Measurements from ENCODE around the gene AKAP1. TPM values are rescaled to one million over a fixed set of nuclear protein-coding genes. Genes with fewer than 3 reads are reported as not detected.

Gene AKAP1
- total and polyA plus RNA-seq, 9 of the 15 experiments (the other 6 are each of a cell fraction or from before 2014, with no cell fraction given), result 12.9 to 63.8 (median 36.4) TPM

- TF ChIP-seq CREB3L1 (IDR thresholded peaks at IDR 0.05; ENCODE audit: borderline replicate concordance, low read depth), result peak; percentile 91
- peak; percentile 73 for TF ChIP-seq TBP (optimal IDR thresholded peaks at IDR 0.05; ENCODE audit: low read depth, low read length)
- no peak for TF ChIP-seq ZNF398 (CRISPR knock-in tag; IDR thresholded peaks at IDR 0.05)
- peak; percentile 6 to 88 for TF ChIP-seq AFF1 (IDR thresholded peaks at IDR 0.05; ENCODE audit: low read depth in 1 of 2, partially characterized antibody in 2 of 2)
- peak; percentile 73; the same call in 1 of the 2 replicates for TF ChIP-seq SP1 (CRISPR knock-in tag; IDR thresholded peaks at IDR 0.05)
- peak; percentile 75; the same call in 1 of the 2 replicates for TF ChIP-seq HOMEZ (CRISPR knock-in tag; IDR thresholded peaks at IDR 0.05)
- TF ChIP-seq SFPQ (IDR thresholded peaks at IDR 0.05; ENCODE audit: low read depth, low read length), result no peak
- TF ChIP-seq TAF1 (IDR thresholded peaks at IDR 0.05; ENCODE audit: control insufficient read depth, extremely low read depth, insufficient read depth, low read length, severe bottlenecking), result peak; percentile 67
- peak; percentile 81; the same call in 1 of the 2 replicates for TF ChIP-seq NR4A1 (CRISPR knock-in tag; IDR thresholded peaks at IDR 0.05)
- TF ChIP-seq NR4A1 (tag; IDR thresholded peaks at IDR 0.05), result 0 out of 2 replicates have a peak, but pooled peaks have one; percentile 8
- TF ChIP-seq ZNF431 (CRISPR knock-in tag; IDR thresholded peaks at IDR 0.05), result peak; percentile 14; the same call in 1 of the 2 replicates
These were observed at the start of gene AKAP1 (continued) for GRCh38 chr17:57084802-57085447.

Data from K562 (cell line).